Measurements from ENCODE around the gene NUDT6. TPM values are rescaled to one million over a fixed set of nuclear protein-coding genes. Genes with fewer than 3 reads are reported as not detected.
"Not testable (repeated sequence)": the region's sequence is repeated elsewhere in the genome, so short reads cannot be mapped to it uniquely, and the experiment has no call there.

NUDT6 gene
- total RNA-seq, 1 donor from 2014 or later, result 8.8 TPM

DNA sequence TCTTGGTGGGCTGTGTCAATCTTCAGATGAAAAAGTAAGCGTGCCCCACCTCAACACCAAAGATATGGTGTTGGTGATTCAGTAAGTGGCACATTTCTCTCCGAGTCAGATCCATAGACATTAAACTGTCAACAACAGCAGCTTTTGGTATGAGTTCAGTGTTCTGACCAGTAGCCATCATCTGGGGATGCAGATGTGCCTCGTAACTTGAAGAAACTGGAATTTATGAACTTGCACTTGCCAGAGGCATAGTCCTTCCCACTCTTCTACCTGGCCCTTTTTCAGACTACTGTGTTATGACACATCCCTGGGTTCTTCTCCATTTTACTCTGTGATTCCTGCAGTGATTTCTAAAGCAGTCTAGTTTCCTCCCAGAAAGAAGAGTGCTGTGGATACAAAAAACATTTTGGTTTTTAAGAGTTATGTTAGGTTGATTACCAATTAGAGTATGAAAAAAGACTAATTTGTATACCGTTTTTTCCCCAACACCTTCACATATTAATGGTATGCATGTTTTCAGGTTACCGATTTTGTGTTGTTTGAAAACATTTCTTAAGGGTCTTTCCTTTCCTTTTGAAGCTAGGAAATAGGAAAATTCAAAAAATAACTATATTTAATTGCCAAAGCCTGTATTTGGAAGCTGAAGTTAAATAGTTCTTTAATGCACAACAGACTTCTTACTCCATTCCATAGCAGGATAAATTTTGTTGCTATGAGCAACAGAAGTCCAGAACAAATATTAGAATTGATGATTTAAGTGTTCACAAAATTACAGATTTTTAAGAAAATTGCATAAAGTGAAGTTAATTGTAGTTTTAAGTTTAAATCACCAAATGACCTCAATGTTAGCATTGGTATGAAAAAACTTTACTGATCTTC, 39.3 kb downstream of the NUDT6 start:
- Mint-ChIP-seq H3K9me3 (peaks cover 21% of the 10 kb centered on the region), H3K4me1 (no peaks in the 10 kb centered on the region)

DNA sequence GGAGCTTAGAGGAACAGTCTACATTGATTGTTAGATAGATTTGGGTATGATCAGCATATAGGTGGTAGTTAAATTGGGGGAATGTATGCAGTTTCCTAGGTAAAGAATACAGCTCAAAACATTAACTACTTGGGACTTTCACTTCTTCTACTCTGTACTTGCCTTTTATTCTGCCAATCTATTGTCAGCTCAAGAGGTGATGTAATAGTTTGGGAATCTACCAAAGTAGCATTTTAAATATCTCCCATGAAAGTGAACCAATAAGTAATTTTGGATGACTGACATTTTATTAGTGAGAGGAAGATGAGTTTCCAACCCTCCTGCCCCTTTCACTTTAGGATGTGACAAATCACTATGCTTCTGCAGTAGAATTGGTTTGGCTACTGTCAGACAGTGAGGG, 43.4 kb downstream of the NUDT6 start:
- Mint-ChIP-seq H3K4me3 (no peak overlapping the region), H3K27me3 (peaks cover 5% of the 10 kb centered on the region), H3K27ac (no peak overlapping the region), H3K4me1 (no peaks in the 10 kb centered on the region), H3K36me3 (ENCODE audit: low read depth) (peaks cover 27% of the 10 kb centered on the region), H3K9me3 (peaks cover 21% of the 10 kb centered on the region)
- DNase-seq, result no peak
- intact Hi-C loops (cut with micrococcal nuclease), result no loop called here

More for the DNA sequence above, 39.3 kb downstream of the NUDT6 start:
- Mint-ChIP-seq H3K4me3 (no peak overlapping the region), H3K27me3 (peaks cover 2% of the 10 kb centered on the region), H3K36me3 (ENCODE audit: low read depth) (peaks cover 32% of the 10 kb centered on the region), H3K27ac (no peak overlapping the region)
- intact Hi-C loops (cut with micrococcal nuclease), result no loop called here
- no peak for DNase-seq

DNA sequence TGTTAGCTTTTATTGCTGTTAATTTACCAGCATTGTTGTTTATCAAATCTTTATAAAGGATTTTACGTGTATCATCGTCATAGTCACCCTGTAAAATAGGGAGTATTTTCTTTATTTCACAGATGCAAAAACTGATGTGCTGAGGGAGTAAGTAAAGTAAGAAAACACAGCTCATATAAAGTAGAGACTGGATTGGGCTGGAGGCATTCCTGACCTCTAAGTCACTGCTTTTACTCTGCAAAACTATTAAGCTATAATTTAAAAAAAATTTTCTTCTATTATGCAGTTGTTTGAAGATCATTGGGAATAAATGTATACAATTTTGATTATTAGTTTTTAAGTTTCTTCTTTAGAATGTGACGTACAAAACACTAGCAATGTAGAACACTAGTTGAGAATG, 45.9 kb downstream of the NUDT6 start:
- Mint-ChIP-seq H3K9me3 (peaks cover 20% of the 10 kb centered on the region), H3K27me3 (peaks cover 15% of the 10 kb centered on the region), H3K4me1 (no peaks in the 10 kb centered on the region), H3K4me3 (no peak overlapping the region), H3K36me3 (ENCODE audit: low read depth) (peaks cover 20% of the 10 kb centered on the region), H3K27ac (no peak overlapping the region)
- DNase-seq, result no peak
- intact Hi-C loops (cut with micrococcal nuclease), result no loop called here

DNA sequence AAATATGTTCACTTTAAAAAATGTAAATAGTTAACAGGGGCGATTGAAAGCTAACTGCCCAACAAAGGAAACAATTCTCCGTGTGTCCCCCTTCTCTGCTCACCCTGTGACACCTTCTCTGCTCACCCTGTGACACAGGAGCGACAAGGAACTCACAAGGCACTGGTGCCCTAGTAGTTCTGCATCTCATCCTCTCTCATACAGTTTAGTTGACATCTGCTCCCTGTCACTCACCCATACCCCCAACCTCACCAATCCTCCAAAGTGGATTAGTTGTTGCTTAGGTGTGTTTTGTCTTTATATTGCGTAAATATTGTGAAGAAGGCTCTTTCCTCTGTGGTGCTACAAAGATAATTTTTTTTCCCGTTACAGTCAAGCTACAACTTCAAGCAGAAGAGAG, 46.4 kb downstream of the NUDT6 start:
- no peaks in the 10 kb centered on the region for H3K4me1 Mint-ChIP-seq
- intact Hi-C loops (cut with micrococcal nuclease), result no loop called here

DNA sequence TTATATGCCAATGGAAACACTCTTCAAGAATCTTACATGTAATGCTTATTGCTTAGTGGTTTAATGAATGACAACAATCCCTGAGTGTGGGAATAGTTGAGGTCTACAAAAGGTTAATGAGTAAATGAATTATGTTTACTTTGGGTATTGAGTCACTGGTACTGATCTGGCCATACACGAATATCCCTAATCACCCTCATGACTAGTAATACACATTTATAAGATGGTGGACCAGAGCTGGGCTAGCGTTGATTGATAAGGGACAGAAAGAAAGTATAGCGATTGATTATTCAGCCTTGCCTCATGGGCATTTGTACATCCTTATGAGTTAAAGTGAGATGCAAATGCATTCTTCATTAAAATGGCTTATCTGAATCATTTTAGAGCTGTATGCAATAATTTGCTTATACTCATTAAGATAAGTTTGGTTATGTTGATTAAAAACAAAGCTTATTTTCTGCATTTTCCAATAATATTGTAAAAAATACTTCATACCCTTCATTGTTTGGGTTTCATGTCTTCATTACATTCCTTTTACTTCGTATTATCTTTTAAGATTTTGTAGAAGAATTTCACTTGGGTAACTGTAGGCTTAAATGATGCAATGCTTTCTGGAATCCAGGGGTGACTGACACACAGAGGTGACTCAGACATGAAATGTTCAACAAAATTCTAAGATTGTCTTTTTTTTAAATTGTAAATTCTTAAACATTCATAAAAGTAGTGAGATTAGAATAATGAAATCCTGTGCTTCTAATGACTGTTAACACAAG, 48.4 kb downstream of the NUDT6 start:
- H3K4me3 Mint-ChIP-seq, result no peak overlapping the region
- no peak overlapping the region for H3K27ac Mint-ChIP-seq
- no peaks in the 10 kb centered on the region for H3K4me1 Mint-ChIP-seq
- DNase-seq, result no peak
- H3K36me3 Mint-ChIP-seq (ENCODE audit: low read depth), result peaks cover 5% of the 10 kb centered on the region
- intact Hi-C loops (cut with micrococcal nuclease), result no loop called here
- peaks cover 16% of the 10 kb centered on the region for H3K9me3 Mint-ChIP-seq
- H3K27me3 Mint-ChIP-seq, result peaks cover 31% of the 10 kb centered on the region

More for the DNA sequence above, 46.4 kb downstream of the NUDT6 start:
- Mint-ChIP-seq H3K36me3 (ENCODE audit: low read depth) (peaks cover 16% of the 10 kb centered on the region), H3K27ac (no peak overlapping the region), H3K27me3 (peaks cover 16% of the 10 kb centered on the region), H3K9me3 (peaks cover 16% of the 10 kb centered on the region), H3K4me3 (no peak overlapping the region)
- no peak for DNase-seq

DNA sequence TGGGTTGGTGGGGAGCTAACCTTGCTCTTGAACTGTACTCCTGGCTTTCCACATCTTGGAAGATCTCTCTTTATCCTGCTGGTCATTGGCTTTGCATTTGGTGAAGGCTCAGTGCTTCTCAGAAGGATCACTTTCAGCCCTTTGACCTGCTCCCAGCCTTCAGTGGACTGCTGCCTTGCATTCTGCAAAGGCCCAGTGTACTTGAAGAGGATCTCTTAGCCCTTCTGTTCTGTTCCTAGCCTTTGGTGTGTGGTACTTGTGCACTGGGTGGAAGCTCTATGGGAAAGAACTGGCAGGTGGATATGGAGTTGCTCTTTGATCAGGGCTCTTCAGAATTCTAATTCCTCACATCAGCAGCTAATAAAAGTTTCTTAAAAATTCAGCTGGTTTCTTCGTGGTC, 49.3 kb downstream of the NUDT6 start:
- Mint-ChIP-seq H3K27me3 (peaks cover 32% of the 10 kb centered on the region), H3K36me3 (ENCODE audit: low read depth) (no peaks in the 10 kb centered on the region), H3K4me3 (no peak overlapping the region), H3K27ac (no peak overlapping the region), H3K4me1 (peaks cover 4% of the 10 kb centered on the region), H3K9me3 (peaks cover 12% of the 10 kb centered on the region)
- intact Hi-C loops (cut with micrococcal nuclease), result no loop called here
- DNase-seq, result no peak

DNA sequence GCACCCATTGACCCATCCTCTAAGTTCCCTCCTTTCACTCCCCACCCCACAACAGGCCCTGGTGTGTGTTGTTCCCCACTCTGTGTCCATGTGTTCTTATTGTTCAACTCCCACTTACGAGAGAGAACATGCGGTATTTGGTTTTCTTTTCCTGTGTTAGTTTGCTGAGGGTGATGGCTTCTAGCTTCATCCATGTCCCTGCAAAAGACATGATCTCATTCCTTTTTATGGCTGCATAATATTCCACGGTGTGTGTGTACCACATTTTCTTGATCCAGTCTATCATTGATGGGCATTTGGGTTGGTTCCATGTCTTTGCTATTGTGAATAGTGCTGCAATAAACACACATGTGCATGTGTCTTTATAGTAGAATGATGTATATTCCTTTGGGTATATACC, 54.2 kb downstream of the NUDT6 start:
- H3K9me3 Mint-ChIP-seq, result peaks cover 12% of the 10 kb centered on the region
- H3K4me1 Mint-ChIP-seq; intact Hi-C loops (cut with micrococcal nuclease); H3K27ac Mint-ChIP-seq; H3K36me3 Mint-ChIP-seq (ENCODE audit: low read depth); DNase-seq; H3K4me3 Mint-ChIP-seq: not testable (repeated sequence)
- peaks cover 30% of the 10 kb centered on the region for H3K27me3 Mint-ChIP-seq

DNA sequence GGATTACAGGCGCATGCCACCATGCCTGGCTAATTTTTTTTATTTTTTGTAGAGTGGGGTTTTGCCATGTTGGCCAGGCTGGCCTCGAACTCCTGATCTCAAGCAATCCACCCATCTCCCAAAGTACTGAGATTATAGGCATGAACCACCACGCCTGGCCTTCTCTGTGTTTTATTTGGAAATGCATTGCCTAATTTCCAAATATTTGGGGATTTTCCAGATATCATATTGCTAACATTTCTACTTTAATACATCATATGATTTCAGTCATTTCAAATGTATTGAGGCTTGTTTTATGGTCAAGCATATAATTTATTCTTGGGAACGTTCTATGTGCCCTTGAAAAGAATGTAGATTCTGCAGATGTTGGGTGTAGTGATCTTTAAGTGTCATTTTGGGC, 57.0 kb downstream of the NUDT6 start:
- Mint-ChIP-seq H3K9me3 (peaks cover 5% of the 10 kb centered on the region), H3K4me3 (no peak overlapping the region), H3K27me3 (peaks cover 30% of the 10 kb centered on the region), H3K4me1 (peaks cover 4% of the 10 kb centered on the region), H3K27ac (no peak overlapping the region), H3K36me3 (ENCODE audit: low read depth) (no peaks in the 10 kb centered on the region)
- intact Hi-C loops (cut with micrococcal nuclease), result no loop called here
- DNase-seq, result no peak

DNA sequence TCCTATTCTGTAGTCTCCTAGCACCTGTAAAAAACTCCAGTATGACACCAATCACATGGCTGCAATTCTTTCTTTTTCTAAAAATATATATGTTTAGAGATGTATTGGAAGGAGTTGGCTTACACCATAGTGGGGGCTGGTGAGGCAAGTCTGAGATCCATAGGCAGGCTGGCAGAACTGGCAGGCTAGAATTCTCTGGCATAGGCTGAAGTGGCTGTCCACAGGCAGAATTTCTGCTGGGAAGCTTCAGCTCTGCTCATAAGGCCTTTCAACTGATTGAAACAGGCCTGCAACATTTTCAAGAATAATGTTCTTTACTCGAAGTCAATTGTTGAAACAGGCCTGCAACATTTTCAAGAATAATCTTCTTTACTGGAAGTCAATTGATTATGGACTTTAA, 58.8 kb downstream of the NUDT6 start:
- intact Hi-C loops (cut with micrococcal nuclease), result no loop called here
- Mint-ChIP-seq H3K36me3 (ENCODE audit: low read depth) (no peaks in the 10 kb centered on the region), H3K4me1 (peaks cover 2% of the 10 kb centered on the region), H3K27me3 (peaks cover 28% of the 10 kb centered on the region), H3K9me3 (no peaks in the 10 kb centered on the region), H3K4me3 (no peak overlapping the region), H3K27ac (no peak overlapping the region)
- no peak for DNase-seq

DNA sequence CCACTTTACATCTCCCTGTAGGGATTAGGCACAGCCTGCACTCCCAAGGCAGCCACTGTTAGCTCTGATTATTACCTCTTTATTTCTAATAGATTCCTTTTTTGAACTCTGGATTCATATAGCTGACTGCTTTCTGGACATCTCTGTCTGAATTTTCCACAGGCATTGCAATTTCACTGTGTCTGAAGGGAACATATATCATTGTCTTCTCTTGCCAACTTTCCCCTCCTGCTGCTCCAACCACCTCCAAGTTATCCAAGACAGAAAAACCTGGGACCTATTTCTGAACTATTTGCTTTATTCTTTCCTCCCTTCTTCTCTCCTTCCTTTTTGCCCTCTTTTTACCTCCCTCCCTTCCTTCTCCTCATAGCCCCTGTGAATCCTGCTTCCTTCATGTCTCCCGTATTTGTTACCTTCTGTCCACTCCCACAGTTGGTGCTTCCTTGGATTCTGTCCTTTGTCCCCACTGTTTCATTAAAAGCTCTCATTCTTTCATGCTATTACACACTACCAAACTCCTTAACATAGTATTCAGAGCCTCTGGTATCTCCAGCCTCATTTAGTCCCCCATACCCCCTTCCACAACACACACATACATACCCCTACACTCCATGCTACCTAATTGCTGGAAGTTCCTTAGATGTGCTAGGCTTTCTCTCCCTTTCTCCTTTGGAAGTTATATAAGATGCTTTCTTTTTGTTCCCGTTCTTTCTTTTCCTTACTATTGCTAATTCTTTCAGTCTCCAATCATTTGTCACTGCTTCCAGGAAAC, 61.0 kb downstream of the NUDT6 start:
- no peak overlapping the region for H3K27ac Mint-ChIP-seq
- no peaks in the 10 kb centered on the region for H3K4me1 Mint-ChIP-seq
- H3K9me3 Mint-ChIP-seq, result no peaks in the 10 kb centered on the region
- H3K4me3 Mint-ChIP-seq, result no peak overlapping the region
- peaks cover 39% of the 10 kb centered on the region for H3K27me3 Mint-ChIP-seq
- no peaks in the 10 kb centered on the region for H3K36me3 Mint-ChIP-seq (ENCODE audit: low read depth)
- no peak for DNase-seq
- intact Hi-C loops (cut with micrococcal nuclease), result no loop called here

DNA sequence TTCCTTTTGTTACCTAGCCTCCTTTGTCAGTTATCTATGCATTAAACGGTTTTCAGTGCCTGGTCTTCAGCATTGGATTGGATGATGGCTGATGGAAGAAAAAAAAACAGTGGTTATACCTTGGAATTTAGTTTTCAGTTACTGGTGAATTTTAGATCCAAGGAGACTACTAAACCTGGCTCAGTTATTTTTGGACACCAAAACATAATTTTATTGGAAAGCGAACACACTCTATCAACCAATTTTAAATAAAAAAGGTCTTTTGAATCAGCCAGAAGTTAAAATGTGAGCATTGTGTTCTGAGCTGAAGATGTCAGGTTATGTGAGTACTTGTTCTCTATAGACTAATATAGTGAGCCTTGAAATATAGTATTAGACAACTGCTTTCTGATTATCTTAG, 63.7 kb downstream of the NUDT6 start:
- Mint-ChIP-seq H3K9me3 (no peaks in the 10 kb centered on the region), H3K36me3 (ENCODE audit: low read depth) (no peaks in the 10 kb centered on the region), H3K27ac (no peak overlapping the region), H3K4me1 (no peaks in the 10 kb centered on the region), H3K4me3 (no peak overlapping the region), H3K27me3 (peaks cover 44% of the 10 kb centered on the region)
- no peak for DNase-seq
- intact Hi-C loops (cut with micrococcal nuclease), result no loop called here

DNA sequence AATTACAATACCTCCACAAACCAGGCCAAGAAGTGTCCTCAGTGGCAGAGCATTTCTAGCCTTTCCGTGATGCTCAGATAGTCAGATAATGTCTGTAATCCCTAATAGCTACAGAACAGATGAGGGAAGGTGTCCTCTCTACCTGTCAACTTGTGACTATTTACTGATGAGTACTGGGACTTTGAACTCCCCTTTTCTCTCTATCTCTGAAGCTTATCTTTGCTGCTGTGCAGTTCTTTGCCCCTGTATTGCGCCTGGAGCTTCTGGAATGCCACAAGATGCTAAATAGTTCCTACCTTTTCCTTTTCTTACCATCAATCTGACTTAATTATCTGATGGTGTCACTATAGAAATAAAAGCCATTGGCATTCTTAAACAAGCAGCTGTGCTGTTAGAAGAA, 65.2 kb downstream of the NUDT6 start:
- DNase-seq, result no peak
- Mint-ChIP-seq H3K9me3 (no peaks in the 10 kb centered on the region), H3K27me3 (peaks cover 48% of the 10 kb centered on the region), H3K27ac (no peak overlapping the region), H3K36me3 (ENCODE audit: low read depth) (no peaks in the 10 kb centered on the region), H3K4me3 (no peak overlapping the region), H3K4me1 (no peaks in the 10 kb centered on the region)
- intact Hi-C loops (cut with micrococcal nuclease), result no loop called here

DNA sequence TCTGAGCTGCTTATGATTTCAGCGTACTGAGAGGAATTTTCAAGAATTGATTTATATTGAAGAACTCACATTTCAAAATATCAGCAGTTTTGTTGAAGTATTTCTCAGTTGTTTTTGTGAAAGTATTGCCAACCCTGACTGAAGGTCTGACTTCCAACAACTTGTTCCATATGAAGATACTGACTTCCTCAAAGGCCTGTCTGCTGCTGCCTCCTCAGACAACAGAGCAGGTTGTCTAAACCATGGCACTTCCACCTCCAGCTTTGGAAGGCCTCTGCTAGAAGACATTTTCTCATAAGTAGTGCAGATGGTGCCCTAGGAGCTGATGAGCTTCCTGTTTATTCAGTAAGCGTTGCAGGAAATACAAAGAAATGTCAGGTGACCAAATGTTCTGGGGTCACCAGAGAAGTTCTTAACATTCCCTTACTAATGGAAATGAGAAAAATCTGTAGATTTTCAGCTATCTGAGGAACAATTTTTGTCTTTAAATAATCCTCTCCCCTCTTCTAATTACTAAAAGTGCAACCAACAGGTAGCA, 67.0 kb downstream of the NUDT6 start:
- no peaks in the 10 kb centered on the region for H3K9me3 Mint-ChIP-seq
- peaks cover 37% of the 10 kb centered on the region for H3K27me3 Mint-ChIP-seq
- no peak for DNase-seq
- H3K4me3 Mint-ChIP-seq, result no peak overlapping the region
- intact Hi-C loops (cut with micrococcal nuclease), result no loop called here
- no peaks in the 10 kb centered on the region for H3K36me3 Mint-ChIP-seq (ENCODE audit: low read depth)
- H3K27ac Mint-ChIP-seq, result no peak overlapping the region
- no peaks in the 10 kb centered on the region for H3K4me1 Mint-ChIP-seq

Data from activated CD4-positive, alpha-beta T cell treated with anti-CD3 and anti-CD28 coated beads, Interleukin-2, amount 10 ng/mL, durations not matched to agents 24 days and 14 days (primary cell).